ENCODE data around the gene EPB41L2.

DNA sequence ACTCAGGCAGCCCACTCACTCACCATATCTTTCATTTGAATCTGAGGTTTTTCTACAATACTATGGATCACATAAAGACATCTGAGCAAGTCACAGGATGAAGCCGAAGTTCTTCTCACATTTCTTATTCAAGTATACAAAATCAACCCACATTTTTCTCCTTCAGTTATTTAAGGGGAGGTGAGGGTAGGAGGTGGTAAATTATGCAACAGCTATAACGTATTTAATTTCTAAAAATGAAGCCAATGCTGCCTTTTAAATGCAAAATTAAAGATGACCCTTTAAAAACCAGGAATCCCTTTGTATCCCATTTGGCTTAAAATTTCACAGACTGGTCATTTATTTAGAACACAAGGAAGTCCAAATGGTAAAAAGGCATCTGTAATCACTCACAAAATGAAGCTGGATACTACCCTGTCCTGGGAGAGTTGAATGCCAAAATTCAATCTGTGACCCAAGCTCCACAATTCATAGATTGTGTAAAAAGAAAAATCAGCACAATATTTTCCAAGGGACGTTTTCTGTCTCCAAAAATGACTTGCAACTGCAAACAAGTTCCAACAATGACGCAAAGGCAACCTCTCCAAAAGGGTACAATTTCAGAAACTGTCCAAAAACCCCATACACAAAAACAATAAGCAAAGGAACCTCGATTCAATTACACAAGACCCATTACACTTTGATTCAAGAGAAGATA is 48.8 kb downstream of the EPB41L2 start:
- TF ChIP-seq, protein P1, sequence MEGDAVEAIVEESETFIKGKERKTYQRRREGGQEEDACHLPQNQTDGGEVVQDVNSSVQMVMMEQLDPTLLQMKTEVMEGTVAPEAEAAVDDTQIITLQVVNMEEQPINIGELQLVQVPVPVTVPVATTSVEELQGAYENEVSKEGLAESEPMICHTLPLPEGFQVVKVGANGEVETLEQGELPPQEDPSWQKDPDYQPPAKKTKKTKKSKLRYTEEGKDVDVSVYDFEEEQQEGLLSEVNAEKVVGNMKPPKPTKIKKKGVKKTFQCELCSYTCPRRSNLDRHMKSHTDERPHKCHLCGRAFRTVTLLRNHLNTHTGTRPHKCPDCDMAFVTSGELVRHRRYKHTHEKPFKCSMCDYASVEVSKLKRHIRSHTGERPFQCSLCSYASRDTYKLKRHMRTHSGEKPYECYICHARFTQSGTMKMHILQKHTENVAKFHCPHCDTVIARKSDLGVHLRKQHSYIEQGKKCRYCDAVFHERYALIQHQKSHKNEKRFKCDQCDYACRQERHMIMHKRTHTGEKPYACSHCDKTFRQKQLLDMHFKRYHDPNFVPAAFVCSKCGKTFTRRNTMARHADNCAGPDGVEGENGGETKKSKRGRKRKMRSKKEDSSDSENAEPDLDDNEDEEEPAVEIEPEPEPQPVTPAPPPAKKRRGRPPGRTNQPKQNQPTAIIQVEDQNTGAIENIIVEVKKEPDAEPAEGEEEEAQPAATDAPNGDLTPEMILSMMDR (conservative IDR thresholded peaks at IDR 0.05; ENCODE audit: low read depth in 2 of 2), result no peak
- TF ChIP-seq JUNB (IDR thresholded peaks at IDR 0.05; ENCODE audit: unreplicated experiment) (no peak), EZH2 (IDR thresholded peaks at IDR 0.05; ENCODE audit: low read depth, unreplicated experiment) (no peak), POLR2AphosphoS5 (IDR thresholded peaks at IDR 0.05; ENCODE audit: low read depth) (no peak), EZH2phosphoT487 (IDR thresholded peaks at IDR 0.05; ENCODE audit: unreplicated experiment) (no peak), NANOG (IDR thresholded peaks at IDR 0.05; ENCODE audit: borderline replicate concordance) (no peak), CREB1 (CRISPR knock-in tag; IDR thresholded peaks at IDR 0.05; ENCODE audit: low read depth) (no peak), STAT1 (IDR thresholded peaks at IDR 0.05; ENCODE audit: unreplicated experiment) (no peak), ZNF331 (CRISPR knock-in tag; IDR thresholded peaks at IDR 0.05; ENCODE audit: low read depth) (no peak), ZNF114 (CRISPR knock-in tag; IDR thresholded peaks at IDR 0.05) (no peak)
- TF ChIP-seq, protein P2, sequence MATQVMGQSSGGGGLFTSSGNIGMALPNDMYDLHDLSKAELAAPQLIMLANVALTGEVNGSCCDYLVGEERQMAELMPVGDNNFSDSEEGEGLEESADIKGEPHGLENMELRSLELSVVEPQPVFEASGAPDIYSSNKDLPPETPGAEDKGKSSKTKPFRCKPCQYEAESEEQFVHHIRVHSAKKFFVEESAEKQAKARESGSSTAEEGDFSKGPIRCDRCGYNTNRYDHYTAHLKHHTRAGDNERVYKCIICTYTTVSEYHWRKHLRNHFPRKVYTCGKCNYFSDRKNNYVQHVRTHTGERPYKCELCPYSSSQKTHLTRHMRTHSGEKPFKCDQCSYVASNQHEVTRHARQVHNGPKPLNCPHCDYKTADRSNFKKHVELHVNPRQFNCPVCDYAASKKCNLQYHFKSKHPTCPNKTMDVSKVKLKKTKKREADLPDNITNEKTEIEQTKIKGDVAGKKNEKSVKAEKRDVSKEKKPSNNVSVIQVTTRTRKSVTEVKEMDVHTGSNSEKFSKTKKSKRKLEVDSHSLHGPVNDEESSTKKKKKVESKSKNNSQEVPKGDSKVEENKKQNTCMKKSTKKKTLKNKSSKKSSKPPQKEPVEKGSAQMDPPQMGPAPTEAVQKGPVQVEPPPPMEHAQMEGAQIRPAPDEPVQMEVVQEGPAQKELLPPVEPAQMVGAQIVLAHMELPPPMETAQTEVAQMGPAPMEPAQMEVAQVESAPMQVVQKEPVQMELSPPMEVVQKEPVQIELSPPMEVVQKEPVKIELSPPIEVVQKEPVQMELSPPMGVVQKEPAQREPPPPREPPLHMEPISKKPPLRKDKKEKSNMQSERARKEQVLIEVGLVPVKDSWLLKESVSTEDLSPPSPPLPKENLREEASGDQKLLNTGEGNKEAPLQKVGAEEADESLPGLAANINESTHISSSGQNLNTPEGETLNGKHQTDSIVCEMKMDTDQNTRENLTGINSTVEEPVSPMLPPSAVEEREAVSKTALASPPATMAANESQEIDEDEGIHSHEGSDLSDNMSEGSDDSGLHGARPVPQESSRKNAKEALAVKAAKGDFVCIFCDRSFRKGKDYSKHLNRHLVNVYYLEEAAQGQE (IDR thresholded peaks at IDR 0.05; ENCODE audit: unreplicated experiment), result no peak
- TF ChIP-seq, protein P3, sequence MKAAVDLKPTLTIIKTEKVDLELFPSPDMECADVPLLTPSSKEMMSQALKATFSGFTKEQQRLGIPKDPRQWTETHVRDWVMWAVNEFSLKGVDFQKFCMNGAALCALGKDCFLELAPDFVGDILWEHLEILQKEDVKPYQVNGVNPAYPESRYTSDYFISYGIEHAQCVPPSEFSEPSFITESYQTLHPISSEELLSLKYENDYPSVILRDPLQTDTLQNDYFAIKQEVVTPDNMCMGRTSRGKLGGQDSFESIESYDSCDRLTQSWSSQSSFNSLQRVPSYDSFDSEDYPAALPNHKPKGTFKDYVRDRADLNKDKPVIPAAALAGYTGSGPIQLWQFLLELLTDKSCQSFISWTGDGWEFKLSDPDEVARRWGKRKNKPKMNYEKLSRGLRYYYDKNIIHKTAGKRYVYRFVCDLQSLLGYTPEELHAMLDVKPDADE (IDR thresholded peaks at IDR 0.05), result no peak
- TF ChIP-seq, protein P4, sequence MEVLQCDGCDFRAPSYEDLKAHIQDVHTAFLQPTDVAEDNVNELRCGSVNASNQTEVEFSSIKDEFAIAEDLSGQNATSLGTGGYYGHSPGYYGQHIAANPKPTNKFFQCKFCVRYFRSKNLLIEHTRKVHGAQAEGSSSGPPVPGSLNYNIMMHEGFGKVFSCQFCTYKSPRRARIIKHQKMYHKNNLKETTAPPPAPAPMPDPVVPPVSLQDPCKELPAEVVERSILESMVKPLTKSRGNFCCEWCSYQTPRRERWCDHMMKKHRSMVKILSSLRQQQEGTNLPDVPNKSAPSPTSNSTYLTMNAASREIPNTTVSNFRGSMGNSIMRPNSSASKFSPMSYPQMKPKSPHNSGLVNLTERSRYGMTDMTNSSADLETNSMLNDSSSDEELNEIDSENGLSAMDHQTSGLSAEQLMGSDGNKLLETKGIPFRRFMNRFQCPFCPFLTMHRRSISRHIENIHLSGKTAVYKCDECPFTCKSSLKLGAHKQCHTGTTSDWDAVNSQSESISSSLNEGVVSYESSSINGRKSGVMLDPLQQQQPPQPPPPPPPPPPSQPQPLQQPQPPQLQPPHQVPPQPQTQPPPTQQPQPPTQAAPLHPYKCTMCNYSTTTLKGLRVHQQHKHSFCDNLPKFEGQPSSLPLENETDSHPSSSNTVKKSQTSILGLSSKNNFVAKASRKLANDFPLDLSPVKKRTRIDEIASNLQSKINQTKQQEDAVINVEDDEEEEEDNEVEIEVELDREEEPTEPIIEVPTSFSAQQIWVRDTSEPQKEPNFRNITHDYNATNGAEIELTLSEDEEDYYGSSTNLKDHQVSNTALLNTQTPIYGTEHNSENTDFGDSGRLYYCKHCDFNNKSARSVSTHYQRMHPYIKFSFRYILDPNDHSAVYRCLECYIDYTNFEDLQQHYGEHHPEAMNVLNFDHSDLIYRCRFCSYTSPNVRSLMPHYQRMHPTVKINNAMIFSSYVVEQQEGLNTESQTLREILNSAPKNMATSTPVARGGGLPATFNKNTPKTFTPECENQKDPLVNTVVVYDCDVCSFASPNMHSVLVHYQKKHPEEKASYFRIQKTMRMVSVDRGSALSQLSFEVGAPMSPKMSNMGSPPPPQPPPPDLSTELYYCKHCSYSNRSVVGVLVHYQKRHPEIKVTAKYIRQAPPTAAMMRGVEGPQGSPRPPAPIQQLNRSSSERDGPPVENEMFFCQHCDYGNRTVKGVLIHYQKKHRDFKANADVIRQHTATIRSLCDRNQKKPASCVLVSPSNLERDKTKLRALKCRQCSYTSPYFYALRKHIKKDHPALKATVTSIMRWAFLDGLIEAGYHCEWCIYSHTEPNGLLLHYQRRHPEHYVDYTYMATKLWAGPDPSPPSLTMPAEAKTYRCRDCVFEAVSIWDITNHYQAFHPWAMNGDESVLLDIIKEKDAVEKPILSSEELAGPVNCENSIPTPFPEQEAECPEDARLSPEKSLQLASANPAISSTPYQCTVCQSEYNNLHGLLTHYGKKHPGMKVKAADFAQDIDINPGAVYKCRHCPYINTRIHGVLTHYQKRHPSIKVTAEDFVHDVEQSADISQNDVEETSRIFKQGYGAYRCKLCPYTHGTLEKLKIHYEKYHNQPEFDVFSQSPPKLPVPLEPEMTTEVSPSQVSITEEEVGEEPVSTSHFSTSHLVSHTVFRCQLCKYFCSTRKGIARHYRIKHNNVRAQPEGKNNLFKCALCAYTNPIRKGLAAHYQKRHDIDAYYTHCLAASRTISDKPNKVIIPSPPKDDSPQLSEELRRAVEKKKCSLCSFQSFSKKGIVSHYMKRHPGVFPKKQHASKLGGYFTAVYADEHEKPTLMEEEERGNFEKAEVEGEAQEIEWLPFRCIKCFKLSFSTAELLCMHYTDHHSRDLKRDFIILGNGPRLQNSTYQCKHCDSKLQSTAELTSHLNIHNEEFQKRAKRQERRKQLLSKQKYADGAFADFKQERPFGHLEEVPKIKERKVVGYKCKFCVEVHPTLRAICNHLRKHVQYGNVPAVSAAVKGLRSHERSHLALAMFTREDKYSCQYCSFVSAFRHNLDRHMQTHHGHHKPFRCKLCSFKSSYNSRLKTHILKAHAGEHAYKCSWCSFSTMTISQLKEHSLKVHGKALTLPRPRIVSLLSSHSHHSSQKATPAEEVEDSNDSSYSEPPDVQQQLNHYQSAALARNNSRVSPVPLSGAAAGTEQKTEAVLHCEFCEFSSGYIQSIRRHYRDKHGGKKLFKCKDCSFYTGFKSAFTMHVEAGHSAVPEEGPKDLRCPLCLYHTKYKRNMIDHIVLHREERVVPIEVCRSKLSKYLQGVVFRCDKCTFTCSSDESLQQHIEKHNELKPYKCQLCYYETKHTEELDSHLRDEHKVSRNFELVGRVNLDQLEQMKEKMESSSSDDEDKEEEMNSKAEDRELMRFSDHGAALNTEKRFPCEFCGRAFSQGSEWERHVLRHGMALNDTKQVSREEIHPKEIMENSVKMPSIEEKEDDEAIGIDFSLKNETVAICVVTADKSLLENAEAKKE (CRISPR knock-in tag; IDR thresholded peaks at IDR 0.05), result no peak

Measured in GM23338 (cell line).